SK-N-SH (cell line): Measurements from ENCODE around the gene STON2. TPM values are rescaled to one million over a fixed set of nuclear protein-coding genes. Genes with fewer than 3 reads are reported as not detected.

Experiments used
- CTCF ChIA-PET: fragments of 300-600, 350-600 bp; formaldehyde crosslinking; extraction: SDS; loops from one replicate; lab custom pipeline; 2021; lab: Yijun Ruan, JAX
- POLR2A ChIA-PET: fragments of 350-600 bp; sonication (Branson Sonifier 250); formaldehyde crosslinking; extraction: SDS; loops from one replicate; lab custom pipeline; 2020; ENCODE audit warnings: antibody characterized with exemption, inconsistent platforms; lab: Yijun Ruan, JAX
- DNase-seq: peaks from one replicate; pipeline ENCODE4 v3.0.0; 2012
- H2AFZ ChIP-seq: fragments of 200-600 bp; sonication (generic); 2 replicates; pipeline ENCODE4 v1.8.1; 2016; ENCODE audit warnings: antibody characterized with exemption, mild to moderate bottlenecking, low read depth
- H3F3A ChIP-seq: fragments of 200-600 bp; sonication (generic); replicated peaks from 2 replicates; pipeline ENCODE3; 2016; ENCODE audit warnings: antibody characterized with exemption, mild to moderate bottlenecking; ENCODE audit not compliant: insufficient read depth
- H3K27ac ChIP-seq, 2 experiments: fragments of 200-500 bp in 1 of 2; fragments of 200-600 bp in 1 of 2; sonication (Bioruptor generic) in 1 of 2; sonication (generic), shearing (Covaris generic) in 1 of 2; 2 replicates each; pipeline versions ENCODE4 v1.5.1 to v1.6.1; 2014 to 2016; ENCODE audit warnings: low read depth in 2 of 2, inconsistent platforms in 1 of 2, low read length in 1 of 2, mild to moderate bottlenecking in 1 of 2, mixed read lengths in 1 of 2
- H3K27me3 ChIP-seq: fragments of 200-600 bp; sonication (generic), shearing (Covaris generic); 2 replicates; pipeline ENCODE4 v1.6.1; 2016; ENCODE audit warnings: mixed run types; ENCODE audit not compliant: insufficient read depth
- H3K36me3 ChIP-seq, 2 experiments: fragments of 200-500 bp in 1 of 2; fragments of 200-600 bp in 1 of 2; sonication (Bioruptor generic) in 1 of 2; sonication (generic) in 1 of 2; replicated peaks in 1 of 2; 2 replicates each; pipeline versions ENCODE3 to v1.5.1; 2014 to 2016; ENCODE audit warnings: low read length in 1 of 2, mild to moderate bottlenecking in 1 of 2; ENCODE audit not compliant: insufficient read depth in 2 of 2, control insufficient read depth in 1 of 2
- H3K4me1 ChIP-seq, 2 experiments: fragments of 200-500 bp in 1 of 2; fragments of 200-600 bp in 1 of 2; sonication (Bioruptor generic) in 1 of 2; sonication (generic), shearing (Covaris generic) in 1 of 2; 2 replicates each; pipeline versions ENCODE4 v1.5.1 to v1.6.1; 2014 to 2016; ENCODE audit warnings: low read depth in 1 of 2, low read length in 1 of 2, mixed run types in 1 of 2; ENCODE audit not compliant: insufficient read depth in 2 of 2, control insufficient read depth in 1 of 2
- H3K4me2 ChIP-seq: fragments of 200-600 bp; sonication (generic), shearing (Covaris generic); 2 replicates; pipeline ENCODE4 v1.6.1; 2017; ENCODE audit warnings: mixed run types
- H3K4me3 ChIP-seq, 2 experiments: fragments of 200-500 bp in 1 of 2; fragments of 200-600 bp in 1 of 2; sonication (Bioruptor generic) in 1 of 2; sonication (generic), shearing (Covaris generic) in 1 of 2; 2 replicates each; pipeline versions ENCODE4 v1.5.1 to v1.8.1; 2014 to 2016; ENCODE audit warnings: low read depth in 2 of 2, inconsistent platforms in 1 of 2, low read length in 1 of 2, mild to moderate bottlenecking in 1 of 2, mixed read lengths in 1 of 2, moderate library complexity in 1 of 2
- H3K79me2 ChIP-seq: fragments of 200-600 bp; sonication (generic); 2 replicates; pipeline ENCODE4 v1.8.1; 2017; ENCODE audit warnings: mild to moderate bottlenecking; ENCODE audit not compliant: insufficient read depth
- H3K9ac ChIP-seq: fragments of 200-600 bp; sonication (generic); 2 replicates; pipeline ENCODE4 v1.6.1; 2017; ENCODE audit warnings: mixed run types
- H3K9me2 ChIP-seq: fragments of 200-600 bp; sonication (generic); 2 replicates; pipeline ENCODE4 v1.6.1; 2017; ENCODE audit warnings: mixed run types
- H3K9me3 ChIP-seq: fragments of 200-600 bp; sonication (generic); 2 replicates; pipeline ENCODE4 v1.6.1; 2017; ENCODE audit warnings: mixed run types, mild to moderate bottlenecking, moderate library complexity
- H4K20me1 ChIP-seq: fragments of 200-600 bp; sonication (generic); 2 replicates; pipeline ENCODE4 v1.6.1; 2017; ENCODE audit warnings: mild to moderate bottlenecking, mixed run types; ENCODE audit not compliant: insufficient read depth
- CHD2 ChIP-seq: fragments of 150-350 bp; IDR thresholded peaks from 2 replicates; pipeline ENCODE4 v1.6.1; 2018; ENCODE audit warnings: low read length; ENCODE audit not compliant: partially characterized antibody
- ELF1 ChIP-seq: IDR thresholded peaks from 2 replicates; pipeline ENCODE4 v1.4.0; 2012
- EZH2phosphoT487 ChIP-seq: fragments of 200-600 bp; sonication (generic); IDR thresholded peaks from 2 replicates; pipeline ENCODE4 v1.6.1; 2017; ENCODE audit warnings: low read depth, mixed run types, mild to moderate bottlenecking, antibody characterized with exemption, moderate library complexity, borderline replicate concordance
- FOSL2 ChIP-seq: IDR thresholded peaks from 2 replicates; pipeline ENCODE4 v1.4.0; 2012; ENCODE audit warnings: low read depth, mild to moderate bottlenecking, moderate library complexity, borderline replicate concordance
- FOXJ3 ChIP-seq: sonication (generic); formaldehyde crosslinking; IDR thresholded peaks from 2 replicates; pipeline ENCODE4 v1.5.1; 2020; ENCODE audit warnings: mild to moderate bottlenecking, missing genetic modification reagents
- GABPA ChIP-seq: IDR thresholded peaks from 2 replicates; pipeline ENCODE4 v1.4.0; 2012; ENCODE audit warnings: low read depth, mild to moderate bottlenecking
- IRF3 ChIP-seq: fragments of 150-350 bp; IDR thresholded peaks from 2 replicates; pipeline ENCODE4 v1.6.1; 2016; ENCODE audit warnings: mild to moderate bottlenecking, low read depth, low read length
- MAX ChIP-seq: IDR thresholded peaks from 2 replicates; pipeline ENCODE4 v1.4.0; 2012; ENCODE audit warnings: low read depth
- NFIC ChIP-seq: IDR thresholded peaks from 2 replicates; pipeline ENCODE4 v1.4.0; 2012; ENCODE audit warnings: borderline replicate concordance
- NRF1 ChIP-seq: IDR thresholded peaks from 2 replicates; pipeline ENCODE4 v1.6.1; 2012; ENCODE audit warnings: low read depth, mild to moderate bottlenecking, low read length
- POLR2AphosphoS5 ChIP-seq: IDR thresholded peaks from 2 replicates; pipeline ENCODE4 v1.6.1; 2012; ENCODE audit warnings: low read depth, low read length
- REST ChIP-seq: IDR thresholded peaks from 2 replicates; pipeline ENCODE4 v1.6.1; 2012; ENCODE audit warnings: mild to moderate bottlenecking, low read depth, low read length, moderate library complexity
- SIN3A ChIP-seq: IDR thresholded peaks from 2 replicates; pipeline ENCODE4 v1.6.1; 2012; ENCODE audit warnings: low read depth, mild to moderate bottlenecking, low read length, moderate library complexity, borderline replicate concordance
- SMC3 ChIP-seq: IDR thresholded peaks from 2 replicates; pipeline ENCODE4 v1.6.1; 2012; ENCODE audit warnings: low read depth, low read length, improper control_type of control experiment
- TCF12 ChIP-seq: IDR thresholded peaks from 2 replicates; pipeline ENCODE4 v1.4.0; 2012
- TEAD4 ChIP-seq: IDR thresholded peaks from 2 replicates; pipeline ENCODE4 v1.4.0; 2012; ENCODE audit warnings: mild to moderate bottlenecking, borderline replicate concordance; ENCODE audit not compliant: insufficient read depth
- WGBS: methylation state at CpG from one replicate; pipeline ENCODE4 v1.1.6; 2017; ENCODE audit warnings: low lambda C conversion rate; 5-methylcytosine and 5-hydroxymethylcytosine counted together
- polyA plus RNA-seq, 3 experiments: library from polyadenylated mRNA; depleted of rRNA; stranded (reverse); fragments of >200 nt; gene quantifications; 2 replicates each; pipeline ENCODE4 v1.2.3, GENCODE V29; 2012
- TF ChIP-seq, protein P1 (sequence below): IDR thresholded peaks from 2 replicates; pipeline ENCODE4 v1.4.0; 2012; ENCODE audit warnings: low read depth, borderline replicate concordance
- TF ChIP-seq, protein P2 (sequence below): fragments of 150-350 bp; IDR thresholded peaks from 2 replicates; pipeline ENCODE4 v1.6.1; 2017; ENCODE audit warnings: antibody characterized with exemption, low read length, low read depth, borderline replicate concordance

The STON2 gene
- polyA plus RNA-seq, 1 of the 3 experiments (the other 2 are of a cell fraction): not detected

- POLR2A ChIA-PET: no interaction called here
- CTCF ChIA-PET: interaction anchor here (1.0 to 1.2 kb wide), 3 partner anchors 23 to 206 kb away, joined by 3 read pairs; no protein-coding TSS in a partner anchor
- Histone ChIP-seq H2AFZ (no peak overlapping the region), H3K27me3 (no peaks in the 10 kb centered on the region), H3K36me3 (no peaks in the 10 kb centered on the region), H3K4me3 (no peak overlapping the region), H3K4me2 (no peak overlapping the region), H3K9ac (no peak overlapping the region), H4K20me1 (no peaks in the 10 kb centered on the region), H3F3A (no peaks in the 10 kb centered on the region)
- 58% methylated on average over 16 of the region's 19 CpGs for WGBS
- no peak for DNase-seq
- TF ChIP-seq FOXJ3 (CRISPR knock-in tag) (no peak), NRF1 (no peak), NFIC (no peak)
- TF ChIP-seq, all 33 proteins: peak for 0
- Histone ChIP-seq H3K4me1 (no peaks in the 10 kb centered on the region), H3K9me2 (no peaks in the 10 kb centered on the region), H3K27ac (no peak overlapping the region), H3K9me3 (no peaks in the 10 kb centered on the region), H3K79me2 (no peaks in the 10 kb centered on the region)
Observed at GRCh38 chr14:81246461-81247270, 153.5 kb downstream of the STON2 start.

DNA sequence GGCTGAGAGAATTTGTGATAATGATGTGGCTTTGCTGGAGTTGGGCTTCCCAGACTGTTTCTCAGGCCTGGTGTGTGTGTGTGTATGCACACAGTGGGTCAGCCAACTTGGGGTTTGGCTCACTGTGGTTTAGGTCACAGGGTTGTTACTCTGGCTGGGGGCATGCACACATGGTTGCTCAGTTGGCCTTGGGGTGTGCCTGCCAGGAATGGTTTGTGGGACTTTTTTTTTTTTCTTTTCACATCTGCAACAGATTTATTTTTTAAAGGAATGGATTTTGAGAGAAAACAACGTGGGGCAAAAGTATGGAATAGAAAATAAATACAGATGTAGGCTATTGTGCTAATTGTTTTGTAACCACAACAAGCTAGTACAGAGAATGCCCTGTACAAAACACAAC is 154.4 kb downstream of the STON2 start:
- peaks cover 5% of the 10 kb centered on the region; the same call in 1 of the 2 replicates for H3K9me3 ChIP-seq
- no peaks in the 10 kb centered on the region for H3F3A ChIP-seq
- H3K9ac ChIP-seq: no peak overlapping the region
- CTCF ChIA-PET: no interaction called here
- H3K36me3 ChIP-seq: no peaks in the 10 kb centered on the region
- H3K27me3 ChIP-seq: no peaks in the 10 kb centered on the region
- H3K4me3 ChIP-seq: no peak overlapping the region
- H3K27ac ChIP-seq: no peak overlapping the region
- H3K4me1 ChIP-seq: no peaks in the 10 kb centered on the region
- no peak for TF ChIP-seq EZH2phosphoT487
- TF ChIP-seq FOSL2: no peak
- TF ChIP-seq TEAD4: no peak
- no peak for TF ChIP-seq FOXJ3 (CRISPR knock-in tag)
- TF ChIP-seq MAX: no peak
- no peak for TF ChIP-seq POLR2AphosphoS5
- TF ChIP-seq CHD2: no peak
- no peak for TF ChIP-seq GABPA
- no peak for TF ChIP-seq REST
- TF ChIP-seq TCF12: no peak
- TF ChIP-seq SIN3A: no peak
- TF ChIP-seq, protein P1, sequence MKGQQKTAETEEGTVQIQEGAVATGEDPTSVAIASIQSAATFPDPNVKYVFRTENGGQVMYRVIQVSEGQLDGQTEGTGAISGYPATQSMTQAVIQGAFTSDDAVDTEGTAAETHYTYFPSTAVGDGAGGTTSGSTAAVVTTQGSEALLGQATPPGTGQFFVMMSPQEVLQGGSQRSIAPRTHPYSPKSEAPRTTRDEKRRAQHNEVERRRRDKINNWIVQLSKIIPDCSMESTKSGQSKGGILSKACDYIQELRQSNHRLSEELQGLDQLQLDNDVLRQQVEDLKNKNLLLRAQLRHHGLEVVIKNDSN: no peak
- TF ChIP-seq ELF1: no peak
- TF ChIP-seq SMC3: no peak
- TF ChIP-seq NFIC: no peak
- TF ChIP-seq, protein P2, sequence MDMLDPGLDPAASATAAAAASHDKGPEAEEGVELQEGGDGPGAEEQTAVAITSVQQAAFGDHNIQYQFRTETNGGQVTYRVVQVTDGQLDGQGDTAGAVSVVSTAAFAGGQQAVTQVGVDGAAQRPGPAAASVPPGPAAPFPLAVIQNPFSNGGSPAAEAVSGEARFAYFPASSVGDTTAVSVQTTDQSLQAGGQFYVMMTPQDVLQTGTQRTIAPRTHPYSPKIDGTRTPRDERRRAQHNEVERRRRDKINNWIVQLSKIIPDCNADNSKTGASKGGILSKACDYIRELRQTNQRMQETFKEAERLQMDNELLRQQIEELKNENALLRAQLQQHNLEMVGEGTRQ: no peak
- no peak for TF ChIP-seq IRF3
- TF ChIP-seq NRF1: no peak
- H3K79me2 ChIP-seq: no peaks in the 10 kb centered on the region
- H2AFZ ChIP-seq: no peak overlapping the region
- no peaks in the 10 kb centered on the region for H3K9me2 ChIP-seq
- POLR2A ChIA-PET: no interaction called here
- H4K20me1 ChIP-seq: no peaks in the 10 kb centered on the region
- 0% methylated on average over 1 of the region's 1 CpG for WGBS
- no peak overlapping the region for H3K4me2 ChIP-seq
- no peak for DNase-seq
